Osteoblast (primary cell): ENCODE results near the gene KATNIP. TPM values are rescaled to one million over a fixed set of nuclear protein-coding genes. Genes with fewer than 3 reads are reported as not detected.
A peak's percentile ranks its signal among the peaks of the same experiment; 100 is the strongest.

Source experiments
- DNase-seq: peaks from one replicate; pipeline ENCODE4 v3.0.0; 2011; ENCODE audit warnings: low spot score, mixed read lengths; ENCODE audit not compliant: insufficient read length; ENCODE audit errors: missing footprints
- H2AFZ ChIP-seq: 2 replicates; pipeline ENCODE4 v1.6.0; 2011; ENCODE audit warnings: mild to moderate bottlenecking, low read length
- H3K27ac ChIP-seq: 2 replicates; pipeline ENCODE4 v1.5.1; 2011; ENCODE audit warnings: mild to moderate bottlenecking, low read depth, low read length, moderate library complexity
- H3K27me3 ChIP-seq: 2 replicates; pipeline ENCODE4 v1.6.0; 2012; ENCODE audit warnings: mild to moderate bottlenecking, control low read depth, inconsistent platforms, low read length, moderate library complexity; ENCODE audit not compliant: insufficient read depth
- H3K36me3 ChIP-seq: 2 replicates; pipeline ENCODE4 v1.5.1; 2011; ENCODE audit warnings: mild to moderate bottlenecking, low read length, control low read depth, moderate library complexity; ENCODE audit not compliant: insufficient read depth
- H3K4me1 ChIP-seq: 2 replicates; pipeline ENCODE4 v1.5.1; 2011; ENCODE audit warnings: mild to moderate bottlenecking, low read length, control low read depth, moderate library complexity; ENCODE audit not compliant: insufficient read depth
- H3K4me2 ChIP-seq: 2 replicates; pipeline ENCODE4 v1.6.0; 2011; ENCODE audit warnings: mild to moderate bottlenecking, low read length; ENCODE audit not compliant: insufficient read depth
- H3K4me3 ChIP-seq: fragments of 200-600 bp; sonication (generic); 3 replicates; pipeline ENCODE4 v1.5.1; 2012; ENCODE audit warnings: mild to moderate bottlenecking, low read length, inconsistent platforms; ENCODE audit not compliant: insufficient read depth
- H3K79me2 ChIP-seq: 2 replicates; pipeline ENCODE4 v1.6.0; 2012; ENCODE audit warnings: mild to moderate bottlenecking, low read length, control low read depth, inconsistent platforms; ENCODE audit not compliant: insufficient read depth
- H3K9me3 ChIP-seq: 2 replicates; pipeline ENCODE4 v1.5.1; 2011; ENCODE audit warnings: low read depth, low read length, control low read depth
- H4K20me1 ChIP-seq: 2 replicates; pipeline ENCODE4 v1.6.0; 2012; ENCODE audit warnings: mild to moderate bottlenecking, low read length, control low read depth; ENCODE audit not compliant: insufficient read depth
- total RNA-seq: library from RNA; depleted of rRNA; stranded (reverse); fragments of >200 nt; gene quantifications from 2 replicates; pipeline ENCODE4 v1.2.3, GENCODE V29; 2012
- TF ChIP-seq, protein P1 (sequence below): IDR thresholded peaks from 2 replicates; pipeline ENCODE4 v1.5.1; 2011; ENCODE audit warnings: mild to moderate bottlenecking, low read depth, low read length, moderate library complexity; ENCODE audit errors: extremely low read depth

The KATNIP gene
- total RNA-seq, 1 donor: 30.8 TPM

- H3K4me3 ChIP-seq: no peak overlapping the region
- H2AFZ ChIP-seq: no peak overlapping the region
- no peak for DNase-seq
- H3K9me3 ChIP-seq: peaks cover 5% of the 10 kb centered on the region
- no peaks in the 10 kb centered on the region for H3K79me2 ChIP-seq
- H3K36me3 ChIP-seq: peaks cover 84% of the 10 kb centered on the region
- H3K27ac ChIP-seq: no peak overlapping the region
- no peaks in the 10 kb centered on the region for H3K27me3 ChIP-seq
- peaks cover 37% of the 10 kb centered on the region for H4K20me1 ChIP-seq
- TF ChIP-seq, protein P1, sequence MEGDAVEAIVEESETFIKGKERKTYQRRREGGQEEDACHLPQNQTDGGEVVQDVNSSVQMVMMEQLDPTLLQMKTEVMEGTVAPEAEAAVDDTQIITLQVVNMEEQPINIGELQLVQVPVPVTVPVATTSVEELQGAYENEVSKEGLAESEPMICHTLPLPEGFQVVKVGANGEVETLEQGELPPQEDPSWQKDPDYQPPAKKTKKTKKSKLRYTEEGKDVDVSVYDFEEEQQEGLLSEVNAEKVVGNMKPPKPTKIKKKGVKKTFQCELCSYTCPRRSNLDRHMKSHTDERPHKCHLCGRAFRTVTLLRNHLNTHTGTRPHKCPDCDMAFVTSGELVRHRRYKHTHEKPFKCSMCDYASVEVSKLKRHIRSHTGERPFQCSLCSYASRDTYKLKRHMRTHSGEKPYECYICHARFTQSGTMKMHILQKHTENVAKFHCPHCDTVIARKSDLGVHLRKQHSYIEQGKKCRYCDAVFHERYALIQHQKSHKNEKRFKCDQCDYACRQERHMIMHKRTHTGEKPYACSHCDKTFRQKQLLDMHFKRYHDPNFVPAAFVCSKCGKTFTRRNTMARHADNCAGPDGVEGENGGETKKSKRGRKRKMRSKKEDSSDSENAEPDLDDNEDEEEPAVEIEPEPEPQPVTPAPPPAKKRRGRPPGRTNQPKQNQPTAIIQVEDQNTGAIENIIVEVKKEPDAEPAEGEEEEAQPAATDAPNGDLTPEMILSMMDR: no peak
- H3K4me1 ChIP-seq: peaks cover 13% of the 10 kb centered on the region
- no peak overlapping the region for H3K4me2 ChIP-seq
These were observed 21.6 kb upstream of the KATNIP start for GRCh38 chr16:27528294-27528693.

DNA sequence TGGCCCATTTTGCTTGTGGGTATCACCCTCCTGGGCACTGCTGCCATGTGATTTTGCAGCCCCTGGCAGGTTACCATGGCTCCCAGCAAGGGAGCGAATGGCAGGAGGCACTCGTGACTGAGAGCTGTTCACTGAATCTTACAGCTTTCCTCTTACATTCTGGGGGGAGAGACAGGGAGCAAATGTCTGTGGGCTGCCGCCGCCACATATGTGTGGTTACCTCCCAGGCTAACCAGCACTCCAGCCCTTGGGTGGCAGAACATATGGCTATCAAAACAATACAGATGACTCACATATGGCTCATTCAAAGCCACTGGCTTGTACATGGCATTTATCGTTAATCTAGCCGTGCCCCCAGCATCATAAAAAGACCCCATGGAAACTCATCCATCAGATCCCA, 20.0 kb upstream of the KATNIP start:
- no peak overlapping the region for H3K4me3 ChIP-seq
- peak overlapping the region; percentile 50 for H3K4me2 ChIP-seq
- no peak overlapping the region for H2AFZ ChIP-seq
- TF ChIP-seq, protein P1: no peak
- peaks cover 39% of the 10 kb centered on the region for H4K20me1 ChIP-seq
- H3K27me3 ChIP-seq: no peaks in the 10 kb centered on the region
- H3K36me3 ChIP-seq: peaks cover 80% of the 10 kb centered on the region
- peak overlapping the region; percentile 49 for H3K27ac ChIP-seq
- peak; percentile 93 for DNase-seq
- peaks cover 13% of the 10 kb centered on the region for H3K4me1 ChIP-seq
- H3K9me3 ChIP-seq: peaks cover 5% of the 10 kb centered on the region
- no peaks in the 10 kb centered on the region for H3K79me2 ChIP-seq

DNA sequence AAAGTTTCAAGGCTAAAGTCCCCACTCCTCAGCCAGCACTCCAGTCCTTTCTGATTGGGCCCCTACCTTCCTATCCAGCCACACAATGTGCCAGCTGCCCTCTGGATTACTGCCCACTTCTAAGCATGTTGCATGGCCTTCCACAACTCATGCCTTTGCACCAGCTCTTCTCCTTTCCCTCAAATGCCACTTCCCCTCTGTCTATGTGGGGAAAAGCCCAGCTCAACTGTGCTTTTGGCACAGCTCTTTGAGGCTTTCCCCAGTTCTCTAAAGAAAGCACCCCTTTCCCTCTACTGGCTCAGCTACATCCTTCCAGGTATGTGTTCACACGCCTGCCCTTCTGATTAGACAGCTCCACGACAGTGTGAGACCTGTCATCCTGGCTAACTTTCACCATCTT, 18.8 kb upstream of the KATNIP start:
- peaks cover 13% of the 10 kb centered on the region for H3K4me1 ChIP-seq
- H3K36me3 ChIP-seq: peaks cover 79% of the 10 kb centered on the region
- DNase-seq: no peak
- peaks cover 38% of the 10 kb centered on the region for H4K20me1 ChIP-seq
- no peak overlapping the region for H3K4me3 ChIP-seq
- H3K27ac ChIP-seq: no peak overlapping the region
- no peak overlapping the region for H2AFZ ChIP-seq
- H3K27me3 ChIP-seq: no peaks in the 10 kb centered on the region
- TF ChIP-seq, protein P1: no peak
- H3K79me2 ChIP-seq: no peaks in the 10 kb centered on the region
- H3K9me3 ChIP-seq: no peaks in the 10 kb centered on the region
- no peak overlapping the region for H3K4me2 ChIP-seq

DNA sequence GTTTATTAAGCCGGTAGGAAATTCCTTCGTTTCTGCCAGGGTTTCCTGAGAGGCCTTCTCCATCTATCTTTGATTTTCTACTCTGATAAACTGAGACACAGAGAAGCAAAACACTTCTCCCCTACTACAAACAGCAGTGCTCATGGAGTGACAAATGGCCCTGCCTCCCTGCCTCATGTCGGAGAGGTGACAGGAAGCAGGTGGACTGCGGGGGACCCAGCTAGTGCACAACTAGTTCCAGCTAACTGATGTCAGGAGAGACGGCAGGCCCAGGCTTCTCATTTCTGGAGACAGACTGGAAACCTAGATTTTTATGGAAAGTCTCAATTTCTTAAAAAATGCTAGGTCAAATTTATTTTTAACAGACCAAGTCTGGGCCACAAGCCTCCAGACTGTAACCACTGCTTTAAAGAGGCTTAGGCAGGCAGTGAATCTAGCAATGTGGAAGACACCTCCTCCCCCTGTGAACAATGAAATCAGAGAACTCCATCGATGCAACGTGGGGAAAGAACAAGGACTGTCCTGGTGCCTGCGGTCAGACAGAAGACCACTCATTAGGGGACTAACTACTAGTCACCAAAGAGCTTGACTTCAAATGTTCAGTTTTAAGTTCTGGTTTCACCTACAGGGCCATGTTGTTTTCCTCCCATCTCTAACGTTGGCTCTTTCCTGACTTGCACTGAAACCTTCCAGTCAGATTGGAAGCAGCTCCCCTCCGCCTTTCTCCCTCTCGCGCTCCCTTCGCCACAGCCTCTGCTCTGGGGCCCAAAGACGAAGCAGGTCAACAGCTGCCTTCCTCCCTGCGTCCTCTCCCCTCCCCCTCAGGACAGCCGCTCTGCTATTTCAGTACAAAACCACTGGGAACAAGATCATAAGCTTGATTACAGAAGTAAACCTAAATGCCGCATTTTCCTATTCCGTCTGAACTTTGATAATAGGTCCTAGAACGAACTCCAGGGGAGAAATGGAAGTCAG, 17.8 kb upstream of the KATNIP start:
- Histone ChIP-seq H3K4me3 (no peak overlapping the region), H3K4me1 (peaks cover 13% of the 10 kb centered on the region), H3K27me3 (no peaks in the 10 kb centered on the region), H3K9me3 (no peaks in the 10 kb centered on the region), H2AFZ (no peak overlapping the region), H3K79me2 (no peaks in the 10 kb centered on the region), H3K36me3 (peaks cover 78% of the 10 kb centered on the region), H4K20me1 (peaks cover 37% of the 10 kb centered on the region), H3K27ac (no peak overlapping the region), H3K4me2 (no peak overlapping the region)
- TF ChIP-seq, protein P1: no peak
- DNase-seq: no peak
